ENCODE results near the gene SPATA12.

SPATA12 gene

GRCh38 chr3:57085211-57085610 lies 24.7 kb downstream of the SPATA12 start:
- no peak for DNase-seq

DNA sequence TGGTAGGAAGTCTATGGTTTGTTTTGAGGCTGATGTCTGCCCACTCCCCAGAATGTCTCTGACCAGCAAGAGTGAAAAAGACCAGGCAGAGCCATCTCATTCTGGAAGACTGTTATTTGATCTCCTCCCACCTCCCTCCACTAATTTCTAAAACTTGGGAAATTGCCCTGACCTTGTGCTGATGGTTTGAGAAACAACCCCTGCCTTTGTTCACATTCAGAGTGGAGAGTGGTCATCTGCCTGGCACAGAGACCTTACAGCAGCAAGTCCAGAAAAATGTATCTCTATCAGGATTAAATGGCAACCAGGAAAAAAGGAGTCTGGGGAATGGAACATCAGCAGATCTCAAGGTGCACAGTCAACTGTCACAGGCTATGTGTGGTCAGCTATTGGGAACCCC lies 25.7 kb downstream of the SPATA12 start:
- no peak for DNase-seq

- DNase-seq: no peak
Observed at GRCh38 chr3:57087361-57088092, 27.1 kb downstream of the SPATA12 start.

DNA sequence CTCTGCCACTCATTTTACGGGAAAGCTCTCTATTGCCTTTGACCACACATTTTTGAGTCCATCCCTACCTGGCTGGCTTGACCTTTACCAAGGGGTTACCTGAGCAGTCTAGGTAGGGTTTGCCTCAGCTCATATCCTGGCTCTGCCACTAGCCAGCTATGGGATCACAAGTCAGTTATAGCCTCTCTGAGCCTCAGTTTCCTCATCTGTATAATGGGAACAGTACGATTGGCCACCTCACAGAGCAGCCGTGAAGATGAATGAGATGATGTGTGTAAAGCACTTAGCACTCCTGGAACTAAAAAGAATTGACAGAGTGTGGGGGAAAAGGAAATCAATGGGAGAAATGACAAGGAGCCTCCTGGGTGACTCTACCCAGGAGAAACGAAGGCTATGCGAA lies 28.0 kb downstream of the SPATA12 start:
- DNase-seq: no peak

DNA sequence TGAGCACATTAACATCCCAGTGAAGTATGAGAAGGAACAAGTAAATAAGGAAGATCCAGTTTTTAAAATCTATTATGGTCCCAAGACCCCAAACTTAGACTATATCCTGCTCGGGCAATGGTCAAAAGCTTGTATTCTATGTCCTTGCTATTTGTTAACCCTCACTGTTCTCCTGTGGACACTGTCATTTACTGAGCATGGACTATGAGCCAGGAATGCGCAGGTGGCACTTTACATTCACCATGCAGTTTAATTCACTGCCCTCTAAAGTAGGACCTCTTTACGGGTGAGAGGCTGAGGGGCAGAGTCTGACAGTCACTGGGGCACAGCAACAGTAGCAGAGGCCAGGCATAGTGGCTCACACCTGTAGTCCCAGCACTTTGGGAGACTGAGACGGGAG lies 28.6 kb downstream of the SPATA12 start:
- no peak for DNase-seq

- DNase-seq: no peak
Observed at GRCh38 chr3:57091521-57092273, 31.2 kb downstream of the SPATA12 start.

GRCh38 chr3:57093489-57093888 lies 33.0 kb downstream of the SPATA12 start:
- no peak for DNase-seq

GRCh38 chr3:57093971-57094535 lies 33.6 kb downstream of the SPATA12 start:
- DNase-seq: no peak

DNA sequence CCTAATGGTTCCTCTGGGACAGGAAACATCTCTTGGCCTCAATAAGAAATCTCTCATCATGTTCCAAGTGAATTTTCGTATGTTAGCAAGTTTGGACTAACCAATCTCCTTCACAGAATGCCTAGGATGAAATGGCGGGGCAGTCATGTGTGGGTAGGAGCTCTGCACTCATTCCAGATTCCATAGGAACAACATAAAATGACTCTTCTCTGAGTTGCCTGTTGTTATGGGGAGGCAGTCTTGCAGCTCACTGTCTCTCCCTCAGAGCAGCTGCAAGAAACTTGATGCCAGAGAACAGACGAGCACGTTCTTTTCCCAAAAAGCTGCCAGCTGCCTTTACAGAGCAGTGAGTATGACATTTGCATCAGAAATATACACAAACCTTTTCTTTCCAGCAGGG lies 34.1 kb downstream of the SPATA12 start:
- DNase-seq: no peak

- no peak for DNase-seq
Observed at GRCh38 chr3:57095363-57095762, 34.9 kb downstream of the SPATA12 start.

GRCh38 chr3:57097536-57097935 lies 37.1 kb downstream of the SPATA12 start:
- no peak for DNase-seq

DNA sequence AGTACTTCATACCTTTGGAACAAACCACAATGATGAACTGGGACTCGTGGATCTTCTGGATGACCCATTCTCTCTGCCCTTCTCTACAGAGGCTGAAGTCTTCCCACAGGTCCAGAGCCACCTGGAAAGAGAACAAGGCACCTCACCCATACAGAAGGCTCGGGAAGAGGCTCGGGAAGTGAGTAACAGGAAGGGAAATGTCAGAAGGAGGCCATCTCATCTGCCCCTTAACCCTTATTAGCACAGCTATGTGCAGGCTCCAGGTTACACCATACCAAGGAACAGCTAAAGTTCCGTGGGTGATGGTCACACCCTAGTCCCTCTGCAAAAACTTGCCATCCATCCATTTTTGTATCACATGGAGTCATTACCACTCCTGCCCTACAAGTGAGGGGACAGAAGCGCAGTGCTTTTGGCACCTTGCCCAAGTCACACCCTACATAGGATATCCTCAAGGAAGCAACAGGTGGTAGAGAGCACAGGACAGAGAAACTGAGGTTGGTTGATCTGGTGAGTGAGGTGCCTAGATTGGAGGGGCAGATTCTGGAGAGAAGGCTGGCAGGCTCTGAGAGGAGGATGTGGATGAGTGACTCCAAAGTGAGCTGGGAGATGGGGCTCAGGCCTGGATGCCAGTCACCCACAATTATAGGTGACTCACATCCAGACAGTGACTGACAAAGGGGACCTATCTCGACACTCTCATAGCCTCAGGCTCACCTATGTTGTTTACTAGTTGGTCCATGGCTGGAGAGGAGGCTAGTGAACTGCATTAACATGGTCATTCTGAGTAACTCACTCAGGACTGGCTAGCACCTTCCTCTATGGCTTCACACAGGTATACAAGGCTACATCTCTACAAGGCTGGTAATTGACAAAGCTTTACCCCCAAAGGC lies 38.2 kb downstream of the SPATA12 start:
- DNase-seq: no peak

DNA sequence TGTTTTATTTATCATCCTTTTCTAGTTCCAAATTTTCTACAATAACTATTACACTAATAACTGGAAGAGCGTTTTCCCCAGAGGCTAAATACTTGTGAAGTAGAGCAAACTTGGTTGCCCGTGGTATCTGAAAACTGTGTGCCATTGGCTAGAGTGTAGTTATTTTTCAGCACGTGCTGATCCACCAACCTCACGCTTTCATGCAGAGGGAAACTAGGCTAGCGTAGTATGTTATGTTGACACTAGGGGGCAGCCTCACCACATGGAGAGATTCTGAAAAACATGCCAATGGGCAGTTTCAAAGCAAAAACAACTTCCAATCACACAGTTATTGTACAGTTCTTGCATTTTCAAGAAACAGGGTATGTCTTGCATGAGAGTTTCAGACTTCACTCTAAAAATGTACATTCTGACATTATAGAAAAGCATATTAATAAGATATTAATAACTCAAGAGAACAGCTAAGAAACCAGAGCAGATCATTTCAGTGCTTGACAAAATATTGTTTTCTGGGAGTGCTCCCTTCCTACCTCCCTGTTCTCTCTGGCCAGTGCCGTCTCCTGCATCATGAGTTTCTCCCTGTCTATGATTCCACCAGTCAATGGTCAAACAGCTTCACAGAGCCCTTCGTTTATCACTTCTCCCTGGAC lies 39.7 kb downstream of the SPATA12 start:
- peak; percentile 71 for DNase-seq

- DNase-seq: no peak
Observed at GRCh38 chr3:57105585-57105984, 45.1 kb downstream of the SPATA12 start.

DNA sequence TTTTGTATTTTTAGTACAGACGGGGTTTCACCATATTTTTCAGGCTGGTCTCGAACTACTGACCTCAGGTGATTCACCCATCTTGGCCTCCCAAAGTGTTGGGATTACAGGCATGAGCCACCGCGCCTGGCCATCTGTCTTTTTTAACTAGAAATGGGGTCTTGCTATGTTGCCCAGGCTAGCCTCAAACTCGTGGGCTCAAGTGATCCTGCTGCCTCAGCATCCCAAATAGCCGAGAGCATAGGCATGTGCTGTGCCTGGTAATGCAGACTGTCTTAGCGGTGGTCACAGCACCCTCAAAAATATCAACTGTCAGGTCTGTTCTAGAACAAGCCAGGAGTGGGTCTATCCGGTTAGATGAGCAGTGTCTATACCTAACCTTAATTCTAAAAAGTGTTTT lies 48.2 kb downstream of the SPATA12 start:
- no peak for DNase-seq

DNA sequence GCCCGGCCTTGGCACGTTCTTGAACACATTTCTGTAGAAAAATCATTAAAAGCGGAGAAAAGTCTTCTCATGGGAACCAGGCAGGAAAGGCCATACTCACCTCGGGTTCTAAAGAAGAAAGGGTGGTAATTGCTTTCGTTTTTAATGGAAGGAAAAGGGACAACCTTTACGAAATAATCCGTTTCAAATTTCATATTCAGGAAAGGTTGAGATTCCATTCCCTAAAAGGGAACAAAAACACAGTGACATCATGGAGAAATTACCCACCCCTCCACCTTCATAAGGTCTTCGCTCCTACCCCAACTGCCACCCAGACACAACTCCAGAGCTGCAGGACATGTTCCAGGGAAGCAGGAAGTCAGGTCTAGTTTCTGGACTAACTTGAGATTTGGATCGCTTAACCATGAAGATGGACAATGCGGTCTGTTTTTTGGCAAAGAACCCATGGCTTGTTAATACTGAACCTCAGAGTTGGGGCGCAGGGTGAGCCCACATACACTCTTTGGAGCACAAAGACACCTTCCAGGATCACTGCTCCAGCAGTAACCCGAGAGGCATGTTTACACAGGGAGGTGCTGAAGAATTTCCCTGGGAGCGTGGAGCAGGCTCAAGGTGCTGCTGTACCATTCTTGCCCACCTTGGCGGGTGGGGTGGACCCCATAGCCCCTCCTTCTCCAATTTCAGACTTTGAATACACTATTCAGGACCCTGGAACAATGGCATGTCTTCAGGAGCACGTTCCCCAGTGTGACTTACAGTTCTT lies 49.2 kb downstream of the SPATA12 start:
- no peak for DNase-seq

GRCh38 chr3:57110214-57110613 lies 49.8 kb downstream of the SPATA12 start:
- no peak for DNase-seq

- peak; percentile 62 for DNase-seq
Observed at GRCh38 chr3:57110798-57111197, 50.3 kb downstream of the SPATA12 start.

GRCh38 chr3:57112206-57112605 lies 51.7 kb downstream of the SPATA12 start:
- DNase-seq: peak; percentile 38

DNA sequence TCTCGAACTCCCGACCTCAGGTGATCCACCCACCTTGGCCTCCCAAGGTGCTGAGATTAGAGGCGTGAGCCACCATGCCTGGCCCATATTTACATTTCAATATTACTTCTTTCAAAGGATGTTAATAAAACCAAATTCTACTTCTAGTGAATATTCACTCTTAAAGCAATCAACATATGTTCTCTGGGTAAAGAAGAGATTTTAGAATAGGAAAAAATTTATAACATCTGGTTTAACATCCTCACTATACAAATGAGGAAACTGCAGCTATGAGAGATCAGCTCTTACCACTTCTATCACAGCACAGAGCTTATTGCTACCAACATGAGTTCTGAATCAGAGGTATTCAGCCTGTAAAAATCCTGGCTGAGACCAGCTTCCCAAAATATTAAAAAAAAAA lies 56.0 kb downstream of the SPATA12 start:
- DNase-seq: no peak

DNA sequence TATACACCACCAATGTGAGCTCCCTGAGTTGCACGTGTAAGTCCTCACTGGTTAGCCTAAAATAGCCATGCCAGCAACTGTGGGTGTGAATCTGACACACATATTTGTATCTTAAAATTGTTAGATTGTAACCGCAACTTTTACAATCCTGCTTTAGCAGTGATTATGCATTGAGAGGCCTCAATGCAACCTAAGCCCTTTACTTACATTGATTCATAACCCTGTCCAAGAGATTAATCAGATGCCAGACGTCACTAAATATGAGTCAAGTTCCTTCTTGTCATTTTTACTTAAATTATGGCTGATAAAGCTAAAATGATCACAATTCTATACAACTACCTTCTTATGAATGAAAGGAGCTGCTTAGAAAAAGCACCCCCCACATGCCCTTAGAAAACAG lies 57.8 kb downstream of the SPATA12 start:
- DNase-seq: no peak

DNA sequence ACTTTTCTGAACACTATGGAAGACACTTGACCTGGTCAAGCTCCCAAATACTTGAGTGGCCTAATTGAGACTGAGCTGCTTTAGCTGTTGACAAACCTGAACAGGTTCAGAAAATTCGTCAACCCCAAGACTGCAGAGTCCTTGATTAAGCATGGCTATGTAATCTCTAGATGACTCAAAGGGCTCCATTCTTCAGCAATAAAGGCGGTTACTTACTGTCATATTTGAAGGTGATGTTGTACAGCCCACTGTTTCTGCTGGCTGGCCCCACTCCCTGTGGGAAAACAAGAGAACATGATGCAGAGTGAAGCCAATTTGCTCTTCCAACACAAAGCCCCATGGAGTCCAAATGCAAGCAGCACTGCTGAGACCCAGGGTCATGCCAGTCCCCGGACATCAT lies 59.6 kb downstream of the SPATA12 start:
- no peak for DNase-seq

Measured in NCI-H82 (cell line).